HG02759 (cell line): ENCODE measurements around the gene BIRC5.

Experiments used
- ATAC-seq: cut with Tn5 transposase; IDR thresholded peaks from one replicate; pipeline ENCODE4 v1.9.1; 2021; ENCODE audit warnings: mild to moderate bottlenecking, moderate library complexity; ENCODE audit not compliant: unreplicated experiment

Gene BIRC5

DNA sequence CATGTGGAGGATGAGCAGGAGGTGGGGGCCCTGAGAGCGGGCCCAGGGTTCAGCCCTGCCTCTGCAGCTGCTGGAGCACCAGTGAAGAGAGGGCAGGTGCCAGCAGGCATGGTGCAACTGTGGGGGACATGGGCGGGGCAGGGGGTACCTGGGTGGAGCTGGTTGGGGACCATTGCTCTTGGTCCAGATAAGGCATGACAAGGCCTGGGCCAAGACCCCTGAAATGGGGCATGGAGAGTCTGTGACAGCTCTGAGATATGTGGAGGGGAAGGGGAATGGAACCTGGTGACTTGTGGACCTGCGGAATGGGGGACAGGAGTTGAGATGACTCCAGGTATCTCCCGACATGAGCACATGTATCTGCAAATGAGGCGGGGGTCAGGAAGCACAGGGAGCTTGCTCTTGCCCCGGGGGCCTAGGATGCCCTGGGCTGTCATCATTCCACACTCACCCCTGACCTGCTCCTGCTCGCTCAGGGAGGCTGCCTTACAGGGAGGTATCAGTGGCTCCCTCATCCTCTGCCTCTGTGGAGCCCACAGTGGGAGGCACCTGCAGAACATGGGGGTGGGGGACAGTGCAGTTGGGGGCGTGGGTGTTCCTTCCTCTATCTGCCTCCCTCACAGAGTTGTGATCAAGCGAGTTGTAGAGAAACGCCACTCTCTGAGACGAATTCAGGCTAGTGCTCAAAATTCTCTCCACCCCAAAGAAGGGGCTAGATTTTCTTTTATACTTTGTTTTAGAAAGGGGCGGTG lies 57.5 kb downstream of the BIRC5 start:
- no peak for ATAC-seq

DNA sequence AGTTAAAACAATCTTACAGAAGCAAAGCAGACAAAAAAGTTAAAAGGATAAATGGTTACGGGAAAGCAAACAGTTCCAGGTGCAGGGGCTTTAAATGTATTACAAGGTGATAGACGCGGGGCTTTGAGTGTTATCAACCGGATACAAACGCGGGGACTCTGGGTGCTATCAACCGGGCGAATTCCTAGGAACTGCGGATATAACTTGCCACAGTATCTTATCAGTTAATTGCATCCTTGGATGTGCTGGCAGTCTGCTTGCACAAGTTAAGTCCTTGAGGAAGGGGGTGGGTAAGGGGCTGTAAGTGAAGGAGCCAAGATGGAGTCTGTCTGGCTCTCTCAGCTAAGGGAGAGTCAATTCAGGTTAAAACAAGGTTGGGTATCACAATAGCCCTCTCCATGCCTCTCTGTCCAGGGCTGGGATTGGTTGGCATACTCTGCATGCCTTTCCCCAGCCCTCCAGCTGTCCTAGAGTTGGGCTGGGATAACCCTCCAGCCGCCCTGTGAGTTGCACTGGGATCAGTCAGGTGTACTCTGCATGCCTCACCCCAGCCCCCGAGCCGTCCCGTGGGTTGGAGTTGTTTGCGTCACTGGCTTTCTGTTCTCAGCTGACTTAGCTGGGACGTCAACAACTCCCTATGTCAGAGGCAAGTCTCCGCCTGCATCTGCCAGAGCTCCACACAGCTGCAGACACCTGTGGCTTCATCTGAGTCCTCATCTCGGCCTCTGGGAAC lies 58.3 kb downstream of the BIRC5 start:
- no peak for ATAC-seq

DNA sequence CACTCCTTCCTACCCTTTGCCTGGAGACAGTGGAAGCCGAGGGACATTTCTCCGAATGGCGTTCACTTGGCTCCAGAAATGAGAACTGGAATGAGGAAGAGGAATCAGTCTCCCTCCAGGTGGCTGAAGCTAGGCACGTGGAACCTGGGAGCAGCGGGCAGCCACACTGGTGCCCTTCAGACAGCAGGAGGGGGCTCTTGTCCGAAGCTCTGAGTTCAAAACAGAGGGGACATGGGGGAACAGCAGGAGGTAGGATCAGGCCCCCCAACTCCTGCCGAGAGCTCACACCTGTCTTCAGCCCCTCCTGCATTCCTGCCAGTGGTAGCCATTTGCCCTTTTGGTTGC lies 58.8 kb downstream of the BIRC5 start:
- ATAC-seq, result no peak

DNA sequence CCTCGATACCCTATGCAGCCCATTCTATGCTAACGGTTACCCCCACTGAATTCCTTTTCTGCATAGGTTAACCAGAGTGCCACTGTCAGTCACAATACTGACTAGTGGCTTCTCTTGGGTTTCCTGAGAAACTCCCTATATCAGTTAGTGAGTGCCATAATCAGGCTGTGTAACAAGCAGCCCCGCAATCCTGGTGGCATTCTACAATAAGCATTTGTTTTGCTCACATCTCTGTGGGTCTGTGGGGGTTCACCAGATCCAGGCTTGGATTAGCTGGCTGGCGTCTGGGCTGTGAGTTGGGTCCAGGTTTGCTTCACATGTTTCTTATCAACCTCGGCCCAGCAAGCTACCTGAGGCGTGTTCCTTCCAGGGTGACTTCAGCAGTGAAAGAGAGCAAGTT lies 59.8 kb downstream of the BIRC5 start:
- no peak for ATAC-seq
